WTC11 (cell line): ENCODE data around the gene KBTBD13. TPM values are rescaled to one million over a fixed set of nuclear protein-coding genes. Genes with fewer than 3 reads are reported as not detected.
A peak's percentile ranks its signal among the peaks of the same experiment; 100 is the strongest.
"Not testable (repeated sequence)": the region's sequence is repeated elsewhere in the genome, so short reads cannot be mapped to it uniquely, and the experiment has no call there.

Experiments used
- ATAC-seq: fragments of 200-7000 bp; cut with Tn5 transposase; 2 replicates; pipeline ENCODE4 v1.10.0; 2021; ENCODE audit warnings: mild to moderate bottlenecking, moderate library complexity
- CTCF ChIA-PET: fragments of 300-600 bp; sonication (Branson Sonifier 250); formaldehyde crosslinking; loops from one replicate; lab custom pipeline; 2021; ENCODE audit warnings: antibody characterized with exemption; lab: Charles Lee
- POLR2A ChIA-PET: fragments of 350-600 bp; sonication (Branson Sonifier 250); formaldehyde crosslinking; loops from one replicate; lab custom pipeline; 2021; ENCODE audit warnings: antibody characterized with exemption; lab: Charles Lee
- DNase-seq: peaks from one replicate; pipeline ENCODE4 v3.0.0; 2021; ENCODE audit warnings: low spot score
- H3K27ac Mint-ChIP-seq: 2 replicates; pipeline ENCODE4 v1.8.0; 2021; ENCODE audit warnings: mixed read lengths
- H3K27me3 Mint-ChIP-seq: 2 replicates; pipeline ENCODE4 v1.8.0; 2021; ENCODE audit warnings: low read depth, mild to moderate bottlenecking, moderate library complexity, mixed read lengths
- H3K36me3 Mint-ChIP-seq: 2 replicates; pipeline ENCODE4 v1.8.0; 2021; ENCODE audit warnings: mixed read lengths
- H3K4me1 Mint-ChIP-seq: 2 replicates; pipeline ENCODE4 v1.8.0; 2022; ENCODE audit warnings: mixed read lengths
- H3K4me3 Mint-ChIP-seq: 2 replicates; pipeline ENCODE4 v1.8.0; 2021; ENCODE audit warnings: mild to moderate bottlenecking, moderate library complexity, mixed read lengths
- H3K9me3 Mint-ChIP-seq: 2 replicates; pipeline ENCODE4 v1.8.0; 2021; ENCODE audit warnings: mixed read lengths
- ELF4 ChIP-seq: sonication (generic); formaldehyde crosslinking; IDR thresholded peaks from 2 replicates; pipeline ENCODE4 v1.8.1; 2022; ENCODE audit warnings: low read depth, mild to moderate bottlenecking, moderate library complexity, missing genetic modification reagents
- ETV6 ChIP-seq: sonication (generic); formaldehyde crosslinking; IDR thresholded peaks from 2 replicates; pipeline ENCODE4 v1.8.1; 2022; ENCODE audit warnings: mild to moderate bottlenecking, missing genetic modification reagents
- IRF2 ChIP-seq: sonication (generic); formaldehyde crosslinking; IDR thresholded peaks from 2 replicates; pipeline ENCODE4 v1.8.0; 2022; ENCODE audit warnings: low read depth, missing genetic modification reagents, borderline replicate concordance
- NFATC4 ChIP-seq: fragments of 250-450 bp; sonication (Bioruptor Pico); IDR thresholded peaks from 2 replicates; pipeline ENCODE4 v1.9.0; 2021; ENCODE audit warnings: mild to moderate bottlenecking
- NR3C1 ChIP-seq: sonication (generic); formaldehyde crosslinking; conservative IDR thresholded peaks from 2 replicates; pipeline ENCODE4 v1.8.1; 2023; ENCODE audit warnings: low read depth, mild to moderate bottlenecking, missing genetic modification reagents
- ZBTB21 ChIP-seq: sonication (generic); formaldehyde crosslinking; IDR thresholded peaks from 2 replicates; pipeline ENCODE4 v1.8.1; 2023; ENCODE audit warnings: mild to moderate bottlenecking, missing genetic modification reagents, borderline replicate concordance
- ZNF423 ChIP-seq: fragments of 250-450 bp; sonication (Bioruptor Pico); IDR thresholded peaks from 2 replicates; pipeline ENCODE4 v2.1.2; 2022; ENCODE audit warnings: mild to moderate bottlenecking, moderate library complexity
- ZNF671 ChIP-seq: fragments of 250-450 bp; sonication (Bioruptor Pico); IDR thresholded peaks from 2 replicates; pipeline ENCODE4 v1.8.0; 2021; ENCODE audit warnings: mild to moderate bottlenecking
- total RNA-seq: library from RNA; stranded (reverse); gene quantifications from 3 replicates; pipeline ENCODE4 v1.2.3, GENCODE V29; 2021
- TF ChIP-seq, protein P1 (sequence below): sonication (generic); formaldehyde crosslinking; IDR thresholded peaks from 2 replicates; pipeline ENCODE4 v1.8.0; 2022; ENCODE audit warnings: mild to moderate bottlenecking, missing genetic modification reagents
- TF ChIP-seq, protein P2 (sequence below): sonication (generic); formaldehyde crosslinking; IDR thresholded peaks from 2 replicates; pipeline ENCODE4 v1.8.1; 2022; ENCODE audit warnings: missing genetic modification reagents, borderline replicate concordance
- TF ChIP-seq, protein P3 (sequence below): sonication (generic); formaldehyde crosslinking; IDR thresholded peaks from 2 replicates; pipeline ENCODE4 v1.8.0; 2023; ENCODE audit warnings: mild to moderate bottlenecking, missing genetic modification reagents
- TF ChIP-seq, protein P4 (sequence below): sonication (generic); formaldehyde crosslinking; IDR thresholded peaks from 2 replicates; pipeline ENCODE4 v1.8.1; 2022; ENCODE audit warnings: low read depth, missing genetic modification reagents, borderline replicate concordance
- TF ChIP-seq, protein P5 (sequence below): fragments of 250-450 bp; sonication (Bioruptor Pico); IDR thresholded peaks from 2 replicates; pipeline ENCODE4 v2.1.2; 2022; ENCODE audit warnings: mild to moderate bottlenecking, moderate library complexity
- TF ChIP-seq, protein P6 (sequence below): sonication (generic); formaldehyde crosslinking; conservative IDR thresholded peaks from 2 replicates; pipeline ENCODE4 v1.8.1; 2022; ENCODE audit warnings: mild to moderate bottlenecking, missing genetic modification reagents
- TF ChIP-seq, protein P7 (sequence below): sonication (generic); formaldehyde crosslinking; IDR thresholded peaks from 2 replicates; pipeline ENCODE4 v1.8.0; 2023; ENCODE audit warnings: missing genetic modification reagents
- TF ChIP-seq, protein P8 (sequence below): sonication (generic); formaldehyde crosslinking; IDR thresholded peaks from 2 replicates; pipeline ENCODE4 v1.8.1; 2023; ENCODE audit warnings: mild to moderate bottlenecking, missing genetic modification reagents, moderate library complexity

KBTBD13 gene
- total RNA-seq, 1 experiment from 2014 or later, result not detected

DNA sequence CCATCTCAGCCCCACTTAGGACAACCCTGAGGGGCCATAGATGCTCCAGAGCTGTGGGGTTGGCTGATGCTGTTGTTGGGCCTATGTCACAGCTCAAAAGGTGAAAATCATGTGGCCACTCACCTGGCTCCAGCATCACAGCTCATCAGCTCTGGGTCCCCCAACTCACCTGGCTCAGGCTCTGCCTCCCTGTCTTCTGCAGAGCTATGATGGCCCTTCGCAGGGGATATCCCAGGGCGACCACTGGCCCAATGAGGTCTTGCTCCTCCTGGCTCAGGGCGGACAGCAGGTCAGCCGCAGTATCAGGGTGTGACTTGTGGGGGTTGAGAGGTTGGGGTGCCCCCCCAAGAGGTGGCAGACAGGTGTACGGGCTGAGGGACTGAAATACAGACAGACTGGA, 22.8 kb downstream of the KBTBD13 start (continued):
- no peak for TF ChIP-seq IRF2 (CRISPR knock-in tag)
- no peak for TF ChIP-seq NFATC4 (CRISPR knock-in tag)
- no peak for TF ChIP-seq ZNF423 (CRISPR knock-in tag)

DNA sequence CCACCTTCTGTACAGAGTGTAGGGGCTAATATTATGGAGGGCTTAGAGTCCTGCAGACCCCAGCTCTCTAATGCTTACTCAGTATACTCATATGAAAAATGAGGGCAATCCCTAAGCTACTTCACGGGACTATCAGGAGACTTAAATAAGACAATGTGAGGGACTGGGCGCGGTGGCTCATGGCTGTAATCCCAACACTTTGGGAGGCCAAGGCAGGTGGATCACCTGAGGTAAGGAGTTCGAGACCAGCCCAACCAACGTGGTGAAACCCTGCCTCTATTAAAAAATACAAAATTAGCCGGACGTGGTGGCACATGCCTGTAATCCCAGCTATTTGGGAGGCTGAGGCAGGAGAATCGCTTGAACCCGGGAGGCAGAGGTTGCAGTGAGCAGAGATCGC, 23.3 kb downstream of the KBTBD13 start:
- CTCF ChIA-PET, result interaction anchor here (5.4 to 6.1 kb wide), 2 partner anchors 17 to 40 kb away, joined by 292 to 308 read pairs; partner anchors contain the start of genes KBTBD13 and RASL12
- H3K27ac Mint-ChIP-seq, H3K36me3 Mint-ChIP-seq, H3K9me3 Mint-ChIP-seq, POLR2A ChIA-PET, H3K4me1 Mint-ChIP-seq, ATAC-seq, H3K4me3 Mint-ChIP-seq, DNase-seq: not testable (repeated sequence)
- H3K27me3 Mint-ChIP-seq, result peaks cover 10% of the 10 kb centered on the region

DNA sequence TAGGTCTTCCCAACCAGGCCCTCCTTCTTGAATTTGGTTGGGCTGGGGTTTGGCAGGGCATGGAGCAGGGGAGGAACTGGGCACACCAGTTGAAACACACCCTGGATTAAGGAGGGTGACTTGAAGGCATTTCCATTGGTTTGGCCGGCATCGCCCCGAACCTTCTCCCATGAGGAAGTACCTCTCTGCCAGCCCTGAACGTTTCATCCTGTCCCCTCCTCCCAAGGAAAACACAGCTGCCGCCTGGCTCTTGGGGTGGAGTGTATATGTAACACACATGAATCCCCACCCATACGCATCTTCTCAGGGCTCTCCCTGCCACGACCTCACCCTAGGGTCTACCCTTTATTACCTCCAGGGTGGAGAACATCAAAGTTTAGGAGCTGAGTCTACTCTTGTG, 23.9 kb downstream of the KBTBD13 start:
- peaks cover 2% of the 10 kb centered on the region for H3K4me1 Mint-ChIP-seq
- ChIA-PET CTCF (interaction anchor here (0.6 to 6.1 kb wide), 6 partner anchors 18 to 416 kb away, joined by 5 to 308 read pairs (median 10); partner anchors contain the start of genes CILP, KBTBD13 and RASL12), POLR2A (interaction anchor here (1.9 kb wide), 1 partner anchor 17 kb away, joined by 12 read pairs; no protein-coding TSS in a partner anchor)
- DNase-seq, result no peak
- H3K9me3 Mint-ChIP-seq, result no peaks in the 10 kb centered on the region
- no peak overlapping the region; the same call in 1 of the 2 replicates for H3K27ac Mint-ChIP-seq
- H3K27me3 Mint-ChIP-seq, result peaks cover 10% of the 10 kb centered on the region
- TF ChIP-seq, protein P1, sequence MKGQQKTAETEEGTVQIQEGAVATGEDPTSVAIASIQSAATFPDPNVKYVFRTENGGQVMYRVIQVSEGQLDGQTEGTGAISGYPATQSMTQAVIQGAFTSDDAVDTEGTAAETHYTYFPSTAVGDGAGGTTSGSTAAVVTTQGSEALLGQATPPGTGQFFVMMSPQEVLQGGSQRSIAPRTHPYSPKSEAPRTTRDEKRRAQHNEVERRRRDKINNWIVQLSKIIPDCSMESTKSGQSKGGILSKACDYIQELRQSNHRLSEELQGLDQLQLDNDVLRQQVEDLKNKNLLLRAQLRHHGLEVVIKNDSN (CRISPR knock-in tag), result no peak
- TF ChIP-seq ZBTB21 (CRISPR knock-in tag) (no peak), ZNF671 (CRISPR knock-in tag) (no peak)
- TF ChIP-seq, protein P2, sequence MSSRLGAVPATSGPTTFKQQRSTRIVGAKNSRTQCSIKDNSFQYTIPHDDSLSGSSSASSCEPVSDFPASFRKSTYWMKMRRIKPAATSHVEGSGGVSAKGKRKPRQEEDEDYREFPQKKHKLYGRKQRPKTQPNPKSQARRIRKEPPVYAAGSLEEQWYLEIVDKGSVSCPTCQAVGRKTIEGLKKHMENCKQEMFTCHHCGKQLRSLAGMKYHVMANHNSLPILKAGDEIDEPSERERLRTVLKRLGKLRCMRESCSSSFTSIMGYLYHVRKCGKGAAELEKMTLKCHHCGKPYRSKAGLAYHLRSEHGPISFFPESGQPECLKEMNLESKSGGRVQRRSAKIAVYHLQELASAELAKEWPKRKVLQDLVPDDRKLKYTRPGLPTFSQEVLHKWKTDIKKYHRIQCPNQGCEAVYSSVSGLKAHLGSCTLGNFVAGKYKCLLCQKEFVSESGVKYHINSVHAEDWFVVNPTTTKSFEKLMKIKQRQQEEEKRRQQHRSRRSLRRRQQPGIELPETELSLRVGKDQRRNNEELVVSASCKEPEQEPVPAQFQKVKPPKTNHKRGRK (CRISPR knock-in tag), result no peak
- TF ChIP-seq, protein P3, sequence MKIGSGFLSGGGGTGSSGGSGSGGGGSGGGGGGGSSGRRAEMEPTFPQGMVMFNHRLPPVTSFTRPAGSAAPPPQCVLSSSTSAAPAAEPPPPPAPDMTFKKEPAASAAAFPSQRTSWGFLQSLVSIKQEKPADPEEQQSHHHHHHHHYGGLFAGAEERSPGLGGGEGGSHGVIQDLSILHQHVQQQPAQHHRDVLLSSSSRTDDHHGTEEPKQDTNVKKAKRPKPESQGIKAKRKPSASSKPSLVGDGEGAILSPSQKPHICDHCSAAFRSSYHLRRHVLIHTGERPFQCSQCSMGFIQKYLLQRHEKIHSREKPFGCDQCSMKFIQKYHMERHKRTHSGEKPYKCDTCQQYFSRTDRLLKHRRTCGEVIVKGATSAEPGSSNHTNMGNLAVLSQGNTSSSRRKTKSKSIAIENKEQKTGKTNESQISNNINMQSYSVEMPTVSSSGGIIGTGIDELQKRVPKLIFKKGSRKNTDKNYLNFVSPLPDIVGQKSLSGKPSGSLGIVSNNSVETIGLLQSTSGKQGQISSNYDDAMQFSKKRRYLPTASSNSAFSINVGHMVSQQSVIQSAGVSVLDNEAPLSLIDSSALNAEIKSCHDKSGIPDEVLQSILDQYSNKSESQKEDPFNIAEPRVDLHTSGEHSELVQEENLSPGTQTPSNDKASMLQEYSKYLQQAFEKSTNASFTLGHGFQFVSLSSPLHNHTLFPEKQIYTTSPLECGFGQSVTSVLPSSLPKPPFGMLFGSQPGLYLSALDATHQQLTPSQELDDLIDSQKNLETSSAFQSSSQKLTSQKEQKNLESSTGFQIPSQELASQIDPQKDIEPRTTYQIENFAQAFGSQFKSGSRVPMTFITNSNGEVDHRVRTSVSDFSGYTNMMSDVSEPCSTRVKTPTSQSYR (CRISPR knock-in tag), result no peak
- TF ChIP-seq, all 79 proteins: peak for 0
- no peak overlapping the region for H3K4me3 Mint-ChIP-seq
- H3K36me3 Mint-ChIP-seq, result no peaks in the 10 kb centered on the region
- no peak for ATAC-seq

DNA sequence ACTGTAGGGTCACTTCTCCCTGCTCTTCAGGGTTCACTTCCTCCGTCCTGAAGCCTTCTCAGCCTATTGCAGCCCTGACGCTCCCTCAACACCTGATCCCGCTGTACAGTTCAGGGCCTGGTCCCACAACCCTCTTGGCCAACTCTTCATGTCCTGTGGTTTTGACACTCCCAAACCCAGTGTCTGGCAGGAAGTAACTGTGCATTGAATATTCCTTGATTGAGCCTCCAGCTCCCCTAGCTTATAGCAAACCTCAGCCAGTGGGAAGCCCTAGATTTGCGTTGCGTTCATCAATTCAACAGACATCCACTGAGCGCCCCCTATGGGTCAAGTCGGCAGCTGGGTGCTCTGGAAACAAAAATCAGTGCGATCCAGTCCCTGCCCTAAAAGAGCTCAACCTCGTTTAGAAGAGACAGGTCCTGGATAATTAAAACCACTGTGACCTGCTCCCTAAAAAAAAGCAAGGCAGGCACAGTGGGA, 24.9 kb downstream of the KBTBD13 start:
- H3K27ac Mint-ChIP-seq, result peak overlapping the region; percentile 86
- no peaks in the 10 kb centered on the region for H3K9me3 Mint-ChIP-seq
- no peaks in the 10 kb centered on the region for H3K36me3 Mint-ChIP-seq
- peaks cover 2% of the 10 kb centered on the region for H3K4me1 Mint-ChIP-seq
- ChIA-PET POLR2A (interaction anchor here (0.7 to 2.5 kb wide), 4 partner anchors 14 to 47 kb away, joined by 3 to 12 read pairs (median 8); partner anchors contain the start of gene RASL12), CTCF (interaction anchor here (0.5 to 6.1 kb wide), 65 partner anchors 8 to 416 kb away, joined by 3 to 308 read pairs (median 5); partner anchors contain the start of genes ANKDD1A, CILP, CLPX and KBTBD13)
- peak overlapping the region; percentile 89 for H3K4me3 Mint-ChIP-seq
- H3K27me3 Mint-ChIP-seq, result peaks cover 10% of the 10 kb centered on the region
- DNase-seq, result peak; percentile 93
- ATAC-seq, result peak; percentile 76
- TF ChIP-seq, protein P4, sequence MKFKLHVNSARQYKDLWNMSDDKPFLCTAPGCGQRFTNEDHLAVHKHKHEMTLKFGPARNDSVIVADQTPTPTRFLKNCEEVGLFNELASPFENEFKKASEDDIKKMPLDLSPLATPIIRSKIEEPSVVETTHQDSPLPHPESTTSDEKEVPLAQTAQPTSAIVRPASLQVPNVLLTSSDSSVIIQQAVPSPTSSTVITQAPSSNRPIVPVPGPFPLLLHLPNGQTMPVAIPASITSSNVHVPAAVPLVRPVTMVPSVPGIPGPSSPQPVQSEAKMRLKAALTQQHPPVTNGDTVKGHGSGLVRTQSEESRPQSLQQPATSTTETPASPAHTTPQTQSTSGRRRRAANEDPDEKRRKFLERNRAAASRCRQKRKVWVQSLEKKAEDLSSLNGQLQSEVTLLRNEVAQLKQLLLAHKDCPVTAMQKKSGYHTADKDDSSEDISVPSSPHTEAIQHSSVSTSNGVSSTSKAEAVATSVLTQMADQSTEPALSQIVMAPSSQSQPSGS, result no peak
- TF ChIP-seq, protein P5, sequence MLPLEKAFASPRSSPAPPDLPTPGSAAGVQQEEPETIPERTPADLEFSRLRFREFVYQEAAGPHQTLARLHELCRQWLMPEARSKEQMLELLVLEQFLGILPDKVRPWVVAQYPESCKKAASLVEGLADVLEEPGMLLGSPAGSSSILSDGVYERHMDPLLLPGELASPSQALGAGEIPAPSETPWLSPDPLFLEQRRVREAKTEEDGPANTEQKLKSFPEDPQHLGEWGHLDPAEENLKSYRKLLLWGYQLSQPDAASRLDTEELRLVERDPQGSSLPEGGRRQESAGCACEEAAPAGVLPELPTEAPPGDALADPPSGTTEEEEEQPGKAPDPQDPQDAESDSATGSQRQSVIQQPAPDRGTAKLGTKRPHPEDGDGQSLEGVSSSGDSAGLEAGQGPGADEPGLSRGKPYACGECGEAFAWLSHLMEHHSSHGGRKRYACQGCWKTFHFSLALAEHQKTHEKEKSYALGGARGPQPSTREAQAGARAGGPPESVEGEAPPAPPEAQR (CRISPR knock-in tag), result no peak
- TF ChIP-seq, protein P6, sequence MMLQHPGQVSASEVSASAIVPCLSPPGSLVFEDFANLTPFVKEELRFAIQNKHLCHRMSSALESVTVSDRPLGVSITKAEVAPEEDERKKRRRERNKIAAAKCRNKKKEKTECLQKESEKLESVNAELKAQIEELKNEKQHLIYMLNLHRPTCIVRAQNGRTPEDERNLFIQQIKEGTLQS (CRISPR knock-in tag), result no peak
- no peak for TF ChIP-seq NR3C1 (CRISPR knock-in tag)
- TF ChIP-seq, protein P7, sequence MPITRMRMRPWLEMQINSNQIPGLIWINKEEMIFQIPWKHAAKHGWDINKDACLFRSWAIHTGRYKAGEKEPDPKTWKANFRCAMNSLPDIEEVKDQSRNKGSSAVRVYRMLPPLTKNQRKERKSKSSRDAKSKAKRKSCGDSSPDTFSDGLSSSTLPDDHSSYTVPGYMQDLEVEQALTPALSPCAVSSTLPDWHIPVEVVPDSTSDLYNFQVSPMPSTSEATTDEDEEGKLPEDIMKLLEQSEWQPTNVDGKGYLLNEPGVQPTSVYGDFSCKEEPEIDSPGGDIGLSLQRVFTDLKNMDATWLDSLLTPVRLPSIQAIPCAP, result no peak
- TF ChIP-seq ELF4, result no peak
- TF ChIP-seq, protein P8, sequence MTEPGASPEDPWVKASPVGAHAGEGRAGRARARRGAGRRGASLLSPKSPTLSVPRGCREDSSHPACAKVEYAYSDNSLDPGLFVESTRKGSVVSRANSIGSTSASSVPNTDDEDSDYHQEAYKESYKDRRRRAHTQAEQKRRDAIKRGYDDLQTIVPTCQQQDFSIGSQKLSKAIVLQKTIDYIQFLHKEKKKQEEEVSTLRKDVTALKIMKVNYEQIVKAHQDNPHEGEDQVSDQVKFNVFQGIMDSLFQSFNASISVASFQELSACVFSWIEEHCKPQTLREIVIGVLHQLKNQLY, result no peak
- 0 out of 2 replicates have a peak, but pooled peaks have one; percentile 22 for TF ChIP-seq ETV6 (CRISPR knock-in tag)
